ENCODE measurements around the gene DOCK10. TPM values are rescaled to one million over a fixed set of nuclear protein-coding genes. Genes with fewer than 3 reads are reported as not detected.

DOCK10 gene
- total RNA-seq, 1 donor from 2014 or later: 25.4 TPM

GRCh38 chr2:224982910-224983711 lies 59.2 kb downstream of the DOCK10 start:
- no peak for DNase-seq (ENCODE audit: low read depth, low spot score)

- DNase-seq (ENCODE audit: low read depth, low spot score): no peak
Measured at GRCh38 chr2:224982226-224982625, 60.0 kb downstream of the DOCK10 start.

- no peak for DNase-seq (ENCODE audit: low read depth, low spot score)
Measured at GRCh38 chr2:224976629-224977525, 65.4 kb downstream of the DOCK10 start.

- DNase-seq (ENCODE audit: low read depth, low spot score): no peak
Measured at GRCh38 chr2:224975761-224976160, 66.5 kb downstream of the DOCK10 start.

- no peak for DNase-seq (ENCODE audit: low read depth, low spot score)
Measured at GRCh38 chr2:224973112-224974016, 68.9 kb downstream of the DOCK10 start.

- no peak for DNase-seq (ENCODE audit: low read depth, low spot score)
Measured at GRCh38 chr2:224971214-224971613, 71.1 kb downstream of the DOCK10 start.

- DNase-seq (ENCODE audit: low read depth, low spot score): no peak
Measured at GRCh38 chr2:224970311-224970710, 72.0 kb downstream of the DOCK10 start.

- DNase-seq (ENCODE audit: low read depth, low spot score): no peak
Measured at GRCh38 chr2:224969633-224970260, 72.5 kb downstream of the DOCK10 start.

- no peak for DNase-seq (ENCODE audit: low read depth, low spot score)
Measured at GRCh38 chr2:224969095-224969494, 73.2 kb downstream of the DOCK10 start.

GRCh38 chr2:224968051-224968450 lies 74.2 kb downstream of the DOCK10 start:
- no peak for DNase-seq (ENCODE audit: low read depth, low spot score)

- no peak for DNase-seq (ENCODE audit: low read depth, low spot score)
Measured at GRCh38 chr2:224966613-224967012, 75.7 kb downstream of the DOCK10 start.

- DNase-seq (ENCODE audit: low read depth, low spot score): no peak
Measured at GRCh38 chr2:224959556-224959955, 82.7 kb downstream of the DOCK10 start.

GRCh38 chr2:224958873-224959272 lies 83.4 kb downstream of the DOCK10 start:
- no peak for DNase-seq (ENCODE audit: low read depth, low spot score)

- DNase-seq (ENCODE audit: low read depth, low spot score): no peak
Measured at GRCh38 chr2:224958462-224958857, 83.8 kb downstream of the DOCK10 start.

- no peak for DNase-seq (ENCODE audit: low read depth, low spot score)
Measured at GRCh38 chr2:224957540-224958461, 84.5 kb downstream of the DOCK10 start.

GRCh38 chr2:224956706-224957105 lies 85.6 kb downstream of the DOCK10 start:
- DNase-seq (ENCODE audit: low read depth, low spot score): no peak

GRCh38 chr2:224954980-224955379 lies 87.3 kb downstream of the DOCK10 start:
- no peak for DNase-seq (ENCODE audit: low read depth, low spot score)

GRCh38 chr2:224952936-224953657 lies 89.2 kb downstream of the DOCK10 start:
- DNase-seq (ENCODE audit: low read depth, low spot score): no peak

Measured in pulmonary artery endothelial cell (primary cell).